Measurements from ENCODE around the gene LIPG.

DNA sequence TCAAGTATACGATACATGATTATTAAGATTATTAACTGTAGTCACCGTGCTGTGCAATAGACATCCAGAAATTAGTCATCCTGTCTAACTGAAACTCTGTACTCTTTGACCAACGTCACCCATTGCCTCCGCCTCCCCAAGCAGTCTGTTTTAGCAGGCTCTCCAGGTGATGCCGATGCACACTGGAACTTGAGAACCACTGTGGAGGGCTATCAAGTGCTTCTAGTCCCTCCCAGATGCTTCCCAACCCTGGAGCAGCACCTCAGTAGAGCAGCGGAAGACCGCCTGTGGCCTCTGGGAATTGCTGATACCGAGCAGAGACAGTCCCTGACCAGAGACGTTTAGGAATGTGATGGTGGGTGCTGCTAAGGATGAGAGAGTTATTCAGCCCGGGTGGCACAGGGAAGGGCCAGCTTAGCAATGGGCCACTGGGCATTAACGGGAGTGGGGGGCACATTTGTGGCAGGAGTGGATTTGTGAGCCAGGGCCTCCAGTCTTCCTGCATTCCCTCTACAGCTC, 50.7 kb downstream of the LIPG start:
- TF ChIP-seq TBL1XR1 (IDR thresholded peaks at IDR 0.05; ENCODE audit: low read length in 2 of 2) (no peak), SRF (CRISPR knock-in tag; IDR thresholded peaks at IDR 0.05) (no peak), TCF7L2 (IDR thresholded peaks at IDR 0.05; ENCODE audit: low read depth, low read length) (no peak), ZNF778 (CRISPR knock-in tag; IDR thresholded peaks at IDR 0.05) (no peak), USF1 (CRISPR knock-in tag; IDR thresholded peaks at IDR 0.05) (no peak), CTCF (IDR thresholded peaks at IDR 0.05 in 2 of 3, conservative IDR thresholded peaks at IDR 0.05 in 1 of 3; ENCODE audit: insufficient read depth in 2 of 3, low read depth in 1 of 3, low read length in 3 of 3) (no peak)
- TF ChIP-seq, protein P1, sequence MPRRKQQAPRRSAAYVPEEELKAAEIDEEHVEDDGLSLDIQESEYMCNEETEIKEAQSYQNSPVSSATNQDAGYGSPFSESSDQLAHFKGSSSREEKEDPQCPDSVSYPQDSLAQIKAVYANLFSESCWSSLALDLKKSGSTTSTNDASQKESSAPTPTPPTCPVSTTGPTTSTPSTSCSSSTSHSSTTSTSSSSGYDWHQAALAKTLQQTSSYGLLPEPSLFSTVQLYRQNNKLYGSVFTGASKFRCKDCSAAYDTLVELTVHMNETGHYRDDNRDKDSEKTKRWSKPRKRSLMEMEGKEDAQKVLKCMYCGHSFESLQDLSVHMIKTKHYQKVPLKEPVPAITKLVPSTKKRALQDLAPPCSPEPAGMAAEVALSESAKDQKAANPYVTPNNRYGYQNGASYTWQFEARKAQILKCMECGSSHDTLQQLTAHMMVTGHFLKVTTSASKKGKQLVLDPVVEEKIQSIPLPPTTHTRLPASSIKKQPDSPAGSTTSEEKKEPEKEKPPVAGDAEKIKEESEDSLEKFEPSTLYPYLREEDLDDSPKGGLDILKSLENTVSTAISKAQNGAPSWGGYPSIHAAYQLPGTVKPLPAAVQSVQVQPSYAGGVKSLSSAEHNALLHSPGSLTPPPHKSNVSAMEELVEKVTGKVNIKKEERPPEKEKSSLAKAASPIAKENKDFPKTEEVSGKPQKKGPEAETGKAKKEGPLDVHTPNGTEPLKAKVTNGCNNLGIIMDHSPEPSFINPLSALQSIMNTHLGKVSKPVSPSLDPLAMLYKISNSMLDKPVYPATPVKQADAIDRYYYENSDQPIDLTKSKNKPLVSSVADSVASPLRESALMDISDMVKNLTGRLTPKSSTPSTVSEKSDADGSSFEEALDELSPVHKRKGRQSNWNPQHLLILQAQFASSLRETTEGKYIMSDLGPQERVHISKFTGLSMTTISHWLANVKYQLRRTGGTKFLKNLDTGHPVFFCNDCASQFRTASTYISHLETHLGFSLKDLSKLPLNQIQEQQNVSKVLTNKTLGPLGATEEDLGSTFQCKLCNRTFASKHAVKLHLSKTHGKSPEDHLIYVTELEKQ (CRISPR knock-in tag; IDR thresholded peaks at IDR 0.05), result no peak

Data from K562 (cell line).